ENCODE measurements around the gene ZNF778.

ZNF778 gene

GRCh38 chr16:89217388-89218191, at the start of gene ZNF778:
ZNF778 (plus strand) TSS chr16:89217703; CDS start chr16:89221128, 3,425 bp downstream.
- ATAC-seq (ENCODE audit: low read depth) = peak; percentile 87
- DNase-seq (ENCODE audit: low spot score in 2 of 2) = peak; percentile 70 to 81
- Mint-ChIP-seq H3K27me3 (no peaks in the 10 kb centered on the region), H3K4me1 (peaks cover 12% of the 10 kb centered on the region), H3K4me3 (peak within 1 kb of the TSS; percentile 91), H3K36me3 (peaks cover 7% of the 10 kb centered on the region), H3K27ac (peak within 1 kb of the TSS; percentile 93), H3K9me3 (no peaks in the 10 kb centered on the region)

GRCh38 chr16:89168381-89169189, 48.9 kb upstream of the ZNF778 start:
- no peak overlapping the region for H3K4me3 Mint-ChIP-seq
- H3K36me3 Mint-ChIP-seq = no peaks in the 10 kb centered on the region
- H3K27ac Mint-ChIP-seq = no peak overlapping the region
- peaks cover 20% of the 10 kb centered on the region for H3K4me1 Mint-ChIP-seq
- peak in 1 of 2 donors; percentile 31 for DNase-seq (ENCODE audit: low spot score in 2 of 2)
- H3K9me3 Mint-ChIP-seq = no peaks in the 10 kb centered on the region
- no peak for ATAC-seq (ENCODE audit: low read depth)
- peaks cover 14% of the 10 kb centered on the region for H3K27me3 Mint-ChIP-seq

GRCh38 chr16:89169778-89170177, 47.7 kb upstream of the ZNF778 start:
- H3K27ac Mint-ChIP-seq = no peak overlapping the region
- no peaks in the 10 kb centered on the region for H3K36me3 Mint-ChIP-seq
- H3K27me3 Mint-ChIP-seq = peaks cover 14% of the 10 kb centered on the region
- H3K4me3 Mint-ChIP-seq = no peak overlapping the region
- ATAC-seq (ENCODE audit: low read depth) (no peak), DNase-seq (ENCODE audit: low spot score in 2 of 2) (peak in 1 of 2 donors; percentile 15)
- no peaks in the 10 kb centered on the region for H3K9me3 Mint-ChIP-seq
- peaks cover 20% of the 10 kb centered on the region for H3K4me1 Mint-ChIP-seq

- peak in 1 of 2 donors; percentile 34 for DNase-seq (ENCODE audit: low spot score in 2 of 2)
- no peak for ATAC-seq (ENCODE audit: low read depth)
- no peak overlapping the region for H3K27ac Mint-ChIP-seq
- peaks cover 13% of the 10 kb centered on the region for H3K27me3 Mint-ChIP-seq
- H3K9me3 Mint-ChIP-seq = no peaks in the 10 kb centered on the region
- peak overlapping the region; percentile 69 for H3K4me3 Mint-ChIP-seq
- peaks cover 18% of the 10 kb centered on the region for H3K4me1 Mint-ChIP-seq
- no peaks in the 10 kb centered on the region for H3K36me3 Mint-ChIP-seq
These were observed 46.9 kb upstream of the ZNF778 start for GRCh38 chr16:89170346-89171215.

- no peaks in the 10 kb centered on the region for H3K9me3 Mint-ChIP-seq
These were observed 46.0 kb upstream of the ZNF778 start, which contains the start of gene CDH15 for GRCh38 chr16:89171216-89172170. CDH15 (plus strand) TSS chr16:89171748; CDS start chr16:89171832, 84 bp downstream.

GRCh38 chr16:89172171-89172527, 45.4 kb upstream of the ZNF778 start:
- peaks cover 10% of the 10 kb centered on the region for H3K27me3 Mint-ChIP-seq
- DNase-seq (ENCODE audit: low spot score in 2 of 2) (no peak), ATAC-seq (ENCODE audit: low read depth) (no peak)
- no peak overlapping the region for H3K4me3 Mint-ChIP-seq
- no peaks in the 10 kb centered on the region for H3K9me3 Mint-ChIP-seq
- no peaks in the 10 kb centered on the region for H3K36me3 Mint-ChIP-seq
- peaks cover 11% of the 10 kb centered on the region for H3K4me1 Mint-ChIP-seq
- no peak overlapping the region for H3K27ac Mint-ChIP-seq

More at GRCh38 chr16:89171216-89172170, 46.0 kb upstream of the ZNF778 start, which contains the start of gene CDH15:
- Mint-ChIP-seq H3K27ac (no peak within 1 kb of the TSS), H3K27me3 (peaks cover 9% of the 10 kb centered on the region), H3K4me1 (peaks cover 13% of the 10 kb centered on the region), H3K4me3 (peak within 1 kb of the TSS; percentile 69), H3K36me3 (no peaks in the 10 kb centered on the region)
- DNase-seq (ENCODE audit: low spot score in 2 of 2) = peak; percentile 84 to 91
- ATAC-seq (ENCODE audit: low read depth) = peak; percentile 89

GRCh38 chr16:89172528-89173173, 44.9 kb upstream of the ZNF778 start:
- H3K9me3 Mint-ChIP-seq = no peaks in the 10 kb centered on the region
- peaks cover 10% of the 10 kb centered on the region for H3K27me3 Mint-ChIP-seq
- ATAC-seq (ENCODE audit: low read depth) = no peak
- peaks cover 8% of the 10 kb centered on the region for H3K4me1 Mint-ChIP-seq
- H3K27ac Mint-ChIP-seq = no peak overlapping the region
- peak in 1 of 2 donors; percentile 18 for DNase-seq (ENCODE audit: low spot score in 2 of 2)
- H3K36me3 Mint-ChIP-seq = no peaks in the 10 kb centered on the region
- no peak overlapping the region for H3K4me3 Mint-ChIP-seq

- DNase-seq (ENCODE audit: low spot score in 2 of 2) (peak in 1 of 2 donors; percentile 34), ATAC-seq (ENCODE audit: low read depth) (no peak)
- peaks cover 10% of the 10 kb centered on the region for H3K27me3 Mint-ChIP-seq
- no peak overlapping the region for H3K27ac Mint-ChIP-seq
- no peaks in the 10 kb centered on the region for H3K36me3 Mint-ChIP-seq
- no peaks in the 10 kb centered on the region for H3K9me3 Mint-ChIP-seq
- no peak overlapping the region for H3K4me3 Mint-ChIP-seq
- peaks cover 8% of the 10 kb centered on the region for H3K4me1 Mint-ChIP-seq
These were observed 44.2 kb upstream of the ZNF778 start for GRCh38 chr16:89173174-89173921.

GRCh38 chr16:89174055-89174827, 43.3 kb upstream of the ZNF778 start:
- Mint-ChIP-seq H3K9me3 (no peaks in the 10 kb centered on the region), H3K36me3 (no peaks in the 10 kb centered on the region), H3K4me1 (peaks cover 8% of the 10 kb centered on the region), H3K27me3 (peaks cover 7% of the 10 kb centered on the region), H3K4me3 (no peak overlapping the region), H3K27ac (no peak overlapping the region)
- DNase-seq (ENCODE audit: low spot score in 2 of 2) = no peak
- no peak for ATAC-seq (ENCODE audit: low read depth)

- ATAC-seq (ENCODE audit: low read depth) (no peak), DNase-seq (ENCODE audit: low spot score in 2 of 2) (no peak)
- Mint-ChIP-seq H3K4me1 (peaks cover 8% of the 10 kb centered on the region), H3K36me3 (no peaks in the 10 kb centered on the region), H3K4me3 (no peak overlapping the region), H3K9me3 (no peaks in the 10 kb centered on the region), H3K27me3 (peaks cover 7% of the 10 kb centered on the region), H3K27ac (no peak overlapping the region)
These were observed 42.6 kb upstream of the ZNF778 start for GRCh38 chr16:89174877-89175276.

Measured in memory B cell (primary cell).